GM18505 (cell line): ENCODE results near the gene ANO1.

Source experiments
- ATAC-seq: cut with Tn5 transposase; IDR thresholded peaks from one replicate; pipeline ENCODE4 v1.9.1; 2021; ENCODE audit not compliant: unreplicated experiment
- POLR2A ChIP-seq: IDR thresholded peaks from 4 replicates; pipeline ENCODE4 v1.6.1; 2011; ENCODE audit warnings: borderline replicate concordance; ENCODE audit not compliant: insufficient read depth, insufficient read length; ENCODE audit errors: extremely low read depth

ANO1 gene

DNA sequence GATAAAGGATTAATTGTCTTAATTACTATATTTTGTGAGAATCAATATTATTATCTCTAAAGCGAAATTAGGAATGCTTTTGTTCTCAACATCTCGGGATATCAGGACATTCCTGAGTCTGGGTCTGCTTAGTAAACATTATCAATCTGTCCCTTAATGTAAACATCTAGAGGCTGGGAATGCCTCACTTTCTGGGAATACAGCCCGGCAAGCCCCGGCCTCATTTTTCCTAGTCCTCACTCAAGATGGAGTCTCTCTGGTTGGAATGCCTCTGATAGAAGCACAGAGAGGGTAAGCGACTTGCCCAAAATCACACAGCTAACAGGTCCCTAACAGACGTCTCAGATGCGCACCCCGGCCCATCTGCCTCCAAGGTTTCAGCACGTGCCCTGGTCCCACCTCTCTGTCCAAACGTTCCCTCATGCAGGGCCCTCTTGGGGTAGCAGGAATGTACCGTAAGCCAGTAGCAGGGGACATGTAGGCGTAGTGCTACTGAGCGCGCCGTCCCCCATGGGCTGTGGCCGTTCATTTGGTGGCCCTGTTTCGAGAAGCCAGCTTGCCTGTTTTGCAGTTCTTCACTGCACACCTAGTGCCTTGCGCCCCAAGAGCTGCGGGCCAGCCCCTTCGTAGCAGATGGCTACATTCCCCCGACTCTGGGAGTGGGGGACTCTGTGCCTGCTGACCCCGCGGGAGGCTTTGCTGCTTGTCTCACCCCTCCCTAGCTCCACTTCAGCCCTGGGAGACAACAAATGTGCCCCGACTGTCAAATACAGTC, 62.8 kb downstream of the ANO1 start:
- ATAC-seq = no peak
- no peak for TF ChIP-seq POLR2A

DNA sequence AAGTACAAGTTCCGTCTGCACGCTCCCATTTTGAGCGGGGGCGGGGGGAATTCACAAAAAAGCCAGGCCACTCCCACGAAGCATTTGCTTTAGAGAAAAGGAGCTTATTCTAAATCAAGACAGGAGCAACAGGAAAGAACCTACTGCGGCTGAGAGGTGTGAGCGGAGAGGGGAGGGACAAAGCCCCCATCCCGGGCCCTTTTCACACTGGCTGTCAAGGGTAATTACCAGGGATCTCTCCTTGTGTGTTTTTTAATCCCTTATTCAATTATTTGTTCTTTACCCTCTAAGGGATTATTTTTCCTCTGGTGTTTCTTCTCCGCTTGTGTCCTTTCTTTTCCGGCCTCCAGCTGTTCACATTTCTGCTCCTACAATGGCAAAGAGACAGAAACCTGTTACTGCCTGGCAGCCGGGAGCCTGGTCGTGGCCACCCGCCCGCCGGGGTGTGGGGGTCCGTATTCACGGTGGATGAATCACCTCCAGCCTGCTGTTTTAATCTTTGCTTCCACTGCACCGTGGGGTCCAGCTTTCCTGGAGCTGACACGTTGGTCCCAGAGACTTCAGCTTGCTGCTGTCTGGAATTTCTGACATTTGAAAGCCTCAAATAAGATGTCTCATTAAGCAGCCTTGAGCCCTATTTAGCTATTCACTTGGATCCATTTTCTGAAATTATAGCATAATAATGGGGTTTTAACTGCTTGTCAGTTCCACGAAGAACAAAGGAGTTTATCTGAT, 63.5 kb downstream of the ANO1 start:
- ATAC-seq = no peak

DNA sequence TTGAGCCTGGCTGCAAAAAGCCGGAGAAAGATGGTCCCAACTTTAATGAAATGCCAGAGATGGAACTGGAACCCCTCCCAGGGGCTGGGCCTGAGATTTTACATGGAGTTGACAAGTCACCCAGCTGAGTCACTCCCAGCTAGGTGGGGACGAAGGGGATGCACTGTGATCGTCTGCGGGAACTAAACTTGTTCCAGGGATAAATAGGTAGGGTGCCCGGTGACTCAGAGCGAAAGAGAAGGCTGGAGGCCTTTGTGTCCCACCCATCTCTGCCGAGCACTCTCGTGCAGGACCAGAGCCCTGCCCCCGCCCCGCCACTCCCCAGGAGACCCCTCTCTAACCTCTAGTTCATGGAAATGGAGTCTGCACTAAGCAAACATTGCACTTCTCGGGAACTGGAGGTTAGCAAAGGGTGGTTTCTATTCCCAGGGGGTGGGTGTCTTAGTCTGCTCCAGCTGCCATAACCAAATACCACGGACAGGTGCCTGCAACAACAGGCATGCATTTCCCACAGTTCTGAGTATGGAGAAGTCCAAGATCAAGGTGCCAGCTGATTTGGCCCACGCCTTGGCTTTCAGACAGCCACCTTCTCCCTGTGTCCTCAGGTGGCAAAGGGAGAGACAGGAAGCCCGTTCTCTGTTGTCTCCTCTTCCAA, 64.2 kb downstream of the ANO1 start:
- no peak for ATAC-seq
- TF ChIP-seq POLR2A = no peak

More for the DNA sequence above, 63.5 kb downstream of the ANO1 start:
- no peak for TF ChIP-seq POLR2A

DNA sequence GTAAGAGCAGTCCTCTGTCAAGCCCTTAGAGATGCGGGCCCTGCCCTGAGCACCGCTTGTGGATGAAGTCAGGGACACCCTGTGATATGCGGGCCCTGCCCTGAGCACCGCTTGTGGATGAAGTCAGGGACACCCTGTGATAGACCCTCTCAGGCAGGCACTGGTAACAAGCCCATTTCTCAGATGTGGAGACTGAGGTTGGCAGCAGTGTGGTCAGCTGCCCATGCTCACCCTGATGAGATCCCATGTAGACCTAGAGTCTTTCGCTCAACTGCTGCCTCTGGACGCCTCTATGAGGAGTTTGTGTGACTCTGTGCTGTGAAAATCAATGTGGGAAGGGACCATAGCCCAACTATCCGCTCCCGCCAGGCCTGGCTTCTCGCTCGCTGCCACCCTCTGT, 66.1 kb downstream of the ANO1 start:
- no peak for ATAC-seq
- TF ChIP-seq POLR2A = no peak

DNA sequence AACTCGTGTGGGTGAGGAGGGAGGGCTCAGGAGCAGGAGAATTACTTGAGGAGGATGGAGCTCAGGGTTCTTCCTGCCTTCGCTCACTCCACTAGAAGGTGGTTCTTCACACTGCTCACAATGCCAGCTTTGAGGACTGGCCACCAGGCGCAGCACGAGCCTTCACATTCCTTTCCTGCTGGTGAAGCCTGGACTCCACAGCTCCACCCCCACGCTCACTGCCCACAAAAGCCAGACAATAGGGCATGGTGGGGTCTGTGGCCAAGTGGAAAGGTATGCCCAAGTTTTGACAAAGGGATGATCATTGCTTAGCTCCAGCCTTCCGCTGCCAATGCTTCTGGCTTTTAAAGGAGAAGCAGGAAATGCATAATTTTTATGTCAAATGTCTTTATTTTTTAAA, 67.0 kb downstream of the ANO1 start:
- no peak for ATAC-seq
- no peak for TF ChIP-seq POLR2A

DNA sequence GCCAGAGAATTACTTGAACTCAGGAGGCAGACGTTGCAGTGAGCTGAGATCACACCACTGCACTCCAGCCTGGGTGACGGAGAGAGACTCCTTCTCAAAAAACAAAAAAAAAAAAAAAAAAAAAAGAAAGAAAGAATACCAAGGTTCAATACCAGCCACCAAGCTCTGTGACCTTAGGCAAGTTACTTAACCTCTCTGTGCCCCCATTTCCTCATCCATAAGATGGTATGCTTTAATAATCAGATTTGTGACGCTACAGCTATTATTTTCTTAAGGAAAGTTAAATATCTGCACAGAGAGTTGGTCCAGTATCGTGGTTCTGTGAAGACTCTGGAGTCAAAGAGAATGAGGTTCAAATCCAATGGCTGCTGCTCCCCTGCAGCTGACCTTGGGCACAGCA, 67.7 kb downstream of the ANO1 start:
- no peak for TF ChIP-seq POLR2A
- no peak for ATAC-seq

DNA sequence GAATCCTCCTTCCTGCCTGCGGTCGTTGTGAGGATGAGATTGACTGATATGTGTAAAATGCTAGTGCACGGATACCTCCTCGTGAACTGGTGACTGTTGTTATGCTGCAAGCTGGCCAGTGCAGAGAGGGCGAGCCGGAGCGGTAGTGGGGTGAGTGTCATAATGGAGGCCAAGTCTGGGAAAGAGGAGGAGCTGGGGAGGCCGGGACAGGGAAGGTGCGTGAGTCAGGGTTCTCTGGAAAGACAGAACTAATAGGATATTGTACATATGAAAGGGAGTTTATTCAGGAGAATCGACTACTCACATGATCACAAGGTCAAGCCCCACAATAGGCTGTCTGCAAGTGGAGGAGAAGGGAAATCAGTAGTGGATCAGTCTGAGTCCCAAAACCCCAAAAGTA, 68.2 kb downstream of the ANO1 start:
- ATAC-seq = no peak
- no peak for TF ChIP-seq POLR2A

DNA sequence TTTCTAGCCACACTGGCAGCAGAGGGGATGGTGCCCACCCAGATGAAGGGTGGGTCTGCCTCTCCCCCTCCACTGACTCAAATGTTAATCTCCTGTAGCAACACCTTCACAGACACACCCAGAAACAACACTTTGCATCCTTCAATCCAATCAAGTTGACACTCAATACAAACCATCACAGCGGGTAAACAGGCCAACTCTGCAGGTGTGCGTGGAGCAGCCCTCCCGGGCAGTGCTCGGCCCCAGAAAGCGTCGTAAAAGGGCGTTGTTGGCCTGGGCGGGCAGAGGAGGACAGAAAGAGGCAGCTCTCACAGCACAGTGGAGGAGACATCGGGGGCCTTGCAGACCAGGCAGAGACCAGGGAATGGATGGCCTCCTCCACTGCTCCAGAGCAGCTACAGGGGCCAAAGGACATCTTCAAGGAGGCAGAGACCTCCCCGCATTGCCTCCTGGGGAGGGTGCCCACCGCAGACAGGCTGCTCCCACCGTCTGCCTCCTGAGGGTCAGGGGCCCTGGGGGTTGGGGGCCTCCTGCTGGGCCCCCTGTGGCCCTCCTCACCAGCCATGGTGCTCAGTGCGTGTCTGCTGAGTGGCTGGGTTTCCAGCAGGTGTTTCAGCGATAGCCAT, 68.9 kb downstream of the ANO1 start:
- no peak for TF ChIP-seq POLR2A
- no peak for ATAC-seq

DNA sequence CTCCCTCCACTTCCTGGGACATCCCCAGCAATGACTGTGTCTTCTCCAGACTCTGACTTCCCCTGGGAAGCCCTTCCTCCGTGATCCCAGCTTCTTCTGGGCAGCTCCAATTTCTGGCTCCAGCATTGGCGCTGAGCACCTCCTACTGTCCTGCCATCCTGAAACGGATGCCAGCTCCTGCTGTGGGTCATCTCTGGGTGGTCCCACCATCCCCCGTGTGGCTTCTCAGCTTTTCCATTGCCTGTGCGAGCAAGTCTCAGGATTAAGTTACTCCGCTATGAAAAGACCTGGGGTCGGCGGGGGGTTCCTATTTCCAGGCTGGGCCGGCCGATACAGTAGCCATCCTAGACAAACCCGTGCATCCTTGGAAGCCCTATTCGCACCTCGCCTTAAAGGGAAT, 69.6 kb downstream of the ANO1 start:
- no peak for TF ChIP-seq POLR2A
- ATAC-seq = no peak

DNA sequence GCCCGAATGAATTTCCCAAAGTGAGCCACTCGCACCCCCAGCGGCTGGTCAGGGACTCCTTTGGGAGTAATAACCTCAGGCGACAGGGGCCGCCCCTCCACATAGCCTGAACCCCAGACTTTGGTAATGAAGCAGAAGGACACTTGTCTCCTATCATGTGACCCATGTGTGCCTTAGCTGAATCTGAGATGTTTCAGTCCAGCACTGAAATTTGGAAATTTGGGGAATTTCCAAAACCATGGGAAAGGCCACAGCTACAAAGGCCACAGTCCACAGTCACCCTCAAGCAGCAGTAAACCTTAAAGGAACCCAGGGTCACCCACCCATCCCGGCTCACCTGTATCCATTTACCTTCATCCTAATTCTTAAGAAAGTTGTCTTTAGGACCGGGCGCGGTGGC, 73.6 kb downstream of the ANO1 start:
- no peak for ATAC-seq
- TF ChIP-seq POLR2A = no peak

DNA sequence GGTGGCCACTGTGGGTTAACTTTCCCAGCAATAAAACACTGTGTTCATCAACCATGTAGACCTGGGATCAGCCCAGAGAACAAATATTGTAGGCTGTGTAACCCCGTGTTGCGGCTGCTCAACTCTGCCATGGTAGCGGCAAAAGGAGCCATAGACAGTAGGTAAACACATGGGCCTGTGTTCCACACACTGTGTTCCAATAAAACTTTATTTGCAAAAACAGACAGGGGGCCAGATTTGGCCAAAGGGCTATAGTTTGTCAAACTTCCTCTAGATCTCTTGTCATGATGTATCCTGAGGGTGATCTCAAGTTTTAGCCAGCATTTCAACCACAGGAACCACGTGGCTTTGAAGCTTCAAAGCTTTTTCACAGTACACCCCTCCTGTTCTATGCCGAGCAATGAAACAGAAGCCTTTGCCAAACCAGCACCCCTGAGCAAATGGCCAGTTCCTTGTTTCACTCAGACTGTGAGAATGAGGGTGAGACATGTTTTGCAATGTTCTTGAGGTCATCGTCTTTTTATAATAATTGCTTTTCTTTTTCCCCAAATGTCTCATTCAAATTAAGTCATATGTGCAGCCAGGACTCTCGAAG, 75.1 kb downstream of the ANO1 start:
- no peak for ATAC-seq

DNA sequence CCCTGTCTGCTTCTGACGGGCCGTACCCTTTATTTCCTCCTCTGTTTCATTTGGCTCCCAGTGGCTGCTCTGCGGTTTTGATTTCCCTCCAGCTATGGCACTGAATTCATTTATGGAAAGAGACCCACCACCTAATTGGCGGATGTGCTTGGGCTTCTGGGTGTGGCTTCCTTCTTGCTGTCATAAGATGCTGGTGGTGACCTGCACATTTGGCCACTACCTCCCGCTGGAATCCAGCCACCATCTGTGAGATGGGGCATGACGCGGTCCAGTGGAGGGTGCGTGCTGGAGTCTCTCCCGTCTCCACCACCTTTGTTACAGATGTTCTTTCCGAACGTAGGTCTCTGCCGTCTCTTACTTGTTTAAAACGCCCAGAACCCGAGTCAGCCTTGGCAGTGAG, 77.3 kb downstream of the ANO1 start:
- TF ChIP-seq POLR2A = no peak
- ATAC-seq = no peak

More for the DNA sequence above, 75.1 kb downstream of the ANO1 start:
- TF ChIP-seq POLR2A = no peak
